ENCODE data around the gene SLC15A4. TPM values are rescaled to one million over a fixed set of nuclear protein-coding genes. Genes with fewer than 3 reads are reported as not detected.

SLC15A4 gene
- 17.5 to 26.6 TPM (median 24.0 TPM) in 5 replicates for total RNA-seq (2022; extraction: Qiagen RNA extraction)

GRCh38 chr12:128823916-128824839 is at the start of gene SLC15A4:
Gene SLC15A4 (minus strand): TSS chr12:128823958. CDS start chr12:128823943, 15 bp downstream.

DNA sequence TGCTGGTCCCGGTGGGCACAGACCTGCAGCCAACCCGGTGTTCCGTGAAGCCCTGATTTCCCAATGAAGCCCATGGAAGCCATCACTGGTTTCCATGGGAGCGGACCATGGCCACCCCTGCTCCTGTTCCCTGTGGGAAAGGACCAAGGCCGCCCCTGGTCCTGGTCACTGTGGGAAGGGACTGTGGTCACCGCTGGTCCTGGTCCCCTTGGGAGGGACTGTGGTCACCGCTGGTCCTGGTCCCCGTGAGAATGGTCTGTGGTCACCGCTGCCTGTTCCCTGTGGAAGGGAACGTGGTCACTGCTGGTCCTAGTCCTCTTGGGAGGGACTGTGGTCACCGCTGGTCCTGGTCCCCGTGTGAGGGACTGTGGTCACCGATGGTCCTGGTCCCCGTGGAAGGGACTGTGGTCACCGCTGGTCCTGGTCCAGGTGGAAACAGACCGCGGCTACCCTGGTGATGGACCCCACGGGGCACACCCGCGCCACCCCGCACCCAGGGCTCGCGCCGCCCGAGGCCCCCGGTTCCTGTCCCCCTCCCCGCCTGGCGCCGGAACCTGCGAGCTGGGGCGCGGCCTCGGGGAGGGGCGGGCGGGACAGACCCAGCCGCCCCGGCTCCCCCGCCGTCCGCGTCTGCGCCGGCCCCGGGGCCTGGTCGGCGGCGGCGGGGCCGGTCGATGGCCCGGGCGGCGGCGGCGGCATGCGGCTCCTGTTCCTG is 29.3 kb upstream of the SLC15A4 start, which contains the start of gene GLT1D1:
GLT1D1 (plus strand) TSS at position 594 of the 715 bp plus-strand sequence; CDS start at position 698, 104 bp downstream.

Other genes with a start within 250 kb of the SLC15A4 start
- gene GLT1D1, start 29.5 kb upstream of the SLC15A4 start, total RNA-seq (2022; extraction: Qiagen RNA extraction) = not detected in 5 replicates